A673 (cell line): ENCODE measurements around the gene MFAP4.

Experiments
- CTCF ChIP-seq: fragments of 300-800, 200-600 bp; sonication (generic); conservative IDR thresholded peaks from 2 replicates; pipeline ENCODE4 v1.5.1; 2017; ENCODE audit warnings: low read depth, mild to moderate bottlenecking, antibody characterized with exemption, low read length, moderate library complexity, mixed read lengths
- EZH2 ChIP-seq: fragments of 200-600 bp; sonication (generic); IDR thresholded peaks from 2 replicates; pipeline ENCODE4 v1.6.1; 2017; ENCODE audit warnings: borderline replicate concordance, low read depth, mild to moderate bottlenecking, mixed read lengths, antibody characterized with exemption, low read length; ENCODE audit not compliant: poor library complexity, severe bottlenecking

GRCh38 chr17:19424934-19425868 is 38.2 kb upstream of the MFAP4 start:
- no peak for TF ChIP-seq CTCF
- no peak for TF ChIP-seq EZH2
